Measurements from ENCODE around the gene NAV1.
A peak's percentile ranks its signal among the peaks of the same experiment; 100 is the strongest.
"Not testable (repeated sequence)": the region's sequence is repeated elsewhere in the genome, so short reads cannot be mapped to it uniquely, and the experiment has no call there.

The NAV1 gene

DNA sequence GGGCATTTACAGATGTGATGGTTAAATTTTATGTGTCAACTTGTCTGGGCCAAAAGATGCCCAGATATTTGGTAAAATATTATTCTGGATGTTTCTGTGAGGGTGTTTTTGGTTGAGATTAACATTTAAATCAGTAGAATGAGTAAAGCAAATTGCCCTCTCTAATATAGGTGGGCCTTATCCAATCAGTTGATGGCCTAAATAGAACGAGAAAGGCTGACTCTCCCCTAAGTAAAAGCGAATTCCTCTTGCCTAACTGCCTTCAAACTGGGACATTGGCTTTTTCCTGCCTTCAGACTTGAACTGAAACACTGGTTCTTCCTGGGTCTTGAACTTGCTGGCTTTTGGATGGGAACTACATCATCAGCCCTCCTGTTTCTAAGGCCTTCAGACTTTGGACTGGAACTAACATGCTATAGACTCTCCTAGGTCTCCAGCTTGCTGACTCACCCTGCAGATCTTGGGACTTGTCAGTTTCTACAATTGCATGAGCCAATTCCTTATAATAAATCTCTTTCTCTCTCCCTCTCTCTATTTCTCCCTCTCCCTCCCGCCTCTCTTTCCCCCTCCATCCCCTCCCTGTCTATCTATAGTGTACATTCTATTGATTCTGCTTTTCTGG lies 10.2 kb upstream of the NAV1 start:
- DNase-seq: no peak

DNA sequence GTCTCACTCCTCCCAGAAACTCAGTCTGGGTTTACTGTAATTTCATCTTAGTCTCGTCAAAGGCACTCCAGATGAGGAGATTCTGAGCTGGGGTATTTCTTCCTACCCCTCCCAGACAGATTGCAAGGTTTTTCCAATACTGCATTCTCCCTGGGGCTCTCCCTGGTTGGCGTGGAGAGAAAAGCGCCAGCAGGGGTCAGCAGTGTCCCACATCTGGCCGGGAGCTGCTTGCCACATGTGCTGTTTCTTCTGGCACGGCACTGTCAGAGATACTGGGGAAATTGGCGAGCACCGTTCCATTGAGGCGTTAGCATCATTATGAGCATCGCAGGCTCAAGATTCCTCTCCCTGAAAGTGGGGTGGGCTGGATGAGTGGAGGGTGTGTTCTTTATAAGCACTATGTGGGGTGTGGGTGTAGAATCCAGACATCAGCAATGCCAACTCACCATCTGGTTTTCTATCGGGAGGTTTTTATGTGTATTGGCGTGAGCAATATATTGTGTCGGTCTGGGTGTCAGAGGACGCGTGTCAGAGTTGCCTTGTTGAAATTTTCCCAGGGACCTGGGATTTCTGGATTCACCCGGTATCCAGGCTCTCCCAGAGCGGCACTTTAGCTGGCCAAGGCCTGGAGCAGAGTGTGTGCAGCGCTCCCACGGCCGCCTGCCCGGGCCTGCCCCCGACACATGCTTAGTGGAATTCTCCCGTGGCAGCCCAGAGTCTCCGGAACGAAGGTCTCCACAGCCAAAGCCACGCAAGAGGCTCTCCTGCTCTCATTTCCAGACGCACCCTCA lies 8.0 kb upstream of the NAV1 start:
- DNase-seq: peak; percentile 60

DNA sequence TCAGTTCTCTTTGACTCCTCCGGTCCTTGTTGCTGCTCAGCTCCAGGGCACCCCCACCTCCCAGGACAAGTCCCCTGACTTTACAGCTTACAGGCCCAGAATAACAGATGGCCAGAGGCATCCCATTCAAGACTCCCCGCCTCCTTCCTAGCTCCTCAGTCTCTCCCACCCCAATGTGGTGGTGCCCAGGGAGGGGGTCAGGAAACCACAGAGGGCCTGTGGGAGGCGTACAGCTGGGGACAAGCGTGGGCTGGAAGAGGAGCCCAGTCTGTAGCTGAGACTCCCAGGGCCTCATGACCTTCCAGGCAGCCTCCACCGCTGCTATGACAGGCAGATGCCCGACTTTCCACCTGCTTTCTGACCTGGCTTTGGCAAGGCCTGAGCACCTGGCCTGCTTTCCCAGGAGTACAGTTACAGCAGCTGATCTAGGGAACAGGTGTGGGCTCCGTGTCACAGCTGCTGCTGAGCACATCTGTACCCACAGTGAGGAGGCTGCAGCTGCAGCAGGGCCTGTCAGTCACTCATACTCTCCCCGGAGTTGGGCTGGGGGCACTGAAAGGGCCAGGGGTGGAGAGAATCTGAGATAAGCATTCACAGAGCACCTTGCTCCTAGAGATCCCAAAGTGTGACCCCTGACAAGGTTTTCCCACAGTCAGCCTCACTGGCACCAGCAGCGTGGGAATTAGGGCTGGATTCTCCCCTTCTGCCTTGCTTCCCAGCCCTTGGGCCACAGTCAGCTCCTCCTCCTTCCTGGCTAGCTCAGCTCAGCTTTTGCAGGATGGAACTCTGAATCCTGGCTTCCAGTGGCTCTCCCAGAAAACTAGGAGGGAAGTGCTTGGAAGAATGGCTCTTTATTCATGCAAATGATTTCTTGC lies 7.1 kb upstream of the NAV1 start:
- peak; percentile 64 for DNase-seq

DNA sequence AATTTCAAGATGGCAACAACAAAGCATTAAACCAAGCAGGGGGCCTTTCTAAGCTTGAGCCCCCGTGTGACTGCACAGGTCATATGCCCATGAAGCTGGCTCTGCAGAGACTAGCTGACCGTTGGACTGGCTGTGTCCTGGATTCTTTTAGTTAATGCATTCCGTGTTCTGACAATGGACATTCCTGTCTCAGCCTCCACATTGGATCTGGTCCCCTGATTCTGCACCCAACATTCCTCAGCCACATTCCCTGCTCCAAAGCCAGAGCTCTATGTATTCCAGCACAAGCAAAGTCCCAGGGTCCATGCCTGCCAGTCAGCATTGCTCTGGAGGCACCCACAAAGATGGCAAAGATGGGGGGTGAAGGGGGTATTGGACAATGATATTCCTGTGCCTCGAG lies 5.1 kb upstream of the NAV1 start:
- DNase-seq: no peak

DNA sequence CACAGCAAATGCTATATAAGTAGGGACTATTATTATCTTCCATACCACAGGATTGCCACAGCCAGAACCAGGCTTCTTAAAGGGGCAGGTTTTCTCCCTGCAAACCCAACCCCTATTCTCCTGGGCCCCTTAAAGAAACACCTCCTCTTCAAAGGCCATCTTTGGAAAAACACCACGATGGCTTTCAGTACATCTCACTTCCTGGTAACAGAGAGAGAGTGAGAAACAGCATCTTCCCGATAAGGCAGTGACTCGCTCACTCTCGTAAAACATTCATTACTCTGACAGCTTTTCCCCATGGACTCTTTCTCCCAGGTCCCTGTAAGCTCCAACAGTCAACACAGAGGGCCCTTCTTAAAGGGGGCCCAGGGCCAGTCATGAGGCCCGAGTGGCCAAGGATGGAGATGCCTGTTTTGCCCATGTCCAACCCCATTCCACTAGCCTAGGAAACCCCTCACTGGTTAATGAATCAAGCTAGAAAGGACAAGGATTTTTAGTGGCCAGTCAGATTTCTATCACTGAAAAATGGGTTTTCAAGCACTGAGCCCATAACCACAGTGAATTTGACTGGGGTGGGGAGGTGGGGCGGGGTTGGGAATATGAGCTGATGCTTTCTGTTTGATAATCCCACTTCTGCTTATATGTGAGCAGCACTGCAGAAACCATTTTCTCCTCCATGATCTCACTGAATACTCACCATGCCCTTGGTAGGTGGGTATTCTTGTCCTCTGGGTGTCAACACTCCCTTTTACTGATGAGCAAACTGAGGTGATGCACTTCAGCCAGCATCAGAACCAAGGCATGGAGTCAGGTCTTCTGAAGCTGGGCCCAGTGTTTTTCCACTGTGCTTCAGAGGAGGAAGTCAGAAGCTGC lies 3.6 kb upstream of the NAV1 start:
- no peak for DNase-seq

DNA sequence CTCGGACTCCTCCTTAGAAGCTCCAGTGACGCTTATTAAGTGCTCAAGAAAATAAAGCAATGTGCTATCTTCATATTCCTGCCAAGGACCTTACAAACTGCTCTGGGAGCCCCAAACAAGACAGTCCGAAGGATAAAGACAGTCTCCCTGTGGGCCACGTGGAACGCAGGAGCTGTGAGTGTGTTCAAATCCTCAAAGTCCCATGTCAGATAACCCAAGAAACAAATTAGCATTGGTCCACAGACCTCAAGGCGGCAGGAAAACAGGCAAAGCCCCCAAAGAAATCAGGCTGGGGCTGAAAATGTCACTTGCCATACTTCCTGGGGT lies 3.0 kb upstream of the NAV1 start:
- no peak for DNase-seq

DNA sequence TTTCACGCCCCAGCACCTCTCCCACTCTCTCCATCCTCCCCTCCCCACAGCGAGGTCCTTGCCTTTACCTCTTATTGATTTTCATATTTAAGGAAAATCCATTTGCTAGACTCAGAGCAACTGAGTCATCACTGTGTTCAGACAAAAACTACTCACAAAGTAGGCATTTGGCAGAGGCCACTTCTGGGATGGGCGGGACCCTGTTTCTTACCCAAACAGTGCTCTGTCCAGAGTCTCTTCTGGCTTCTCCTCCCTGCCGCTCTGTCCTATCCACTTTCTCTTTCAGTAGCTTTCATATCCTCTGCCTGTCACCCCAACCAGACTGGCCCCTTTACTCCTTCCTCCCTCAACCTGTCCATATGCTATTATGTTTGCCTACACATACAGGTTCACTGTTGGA lies 2.4 kb upstream of the NAV1 start:
- no peak for DNase-seq

DNA sequence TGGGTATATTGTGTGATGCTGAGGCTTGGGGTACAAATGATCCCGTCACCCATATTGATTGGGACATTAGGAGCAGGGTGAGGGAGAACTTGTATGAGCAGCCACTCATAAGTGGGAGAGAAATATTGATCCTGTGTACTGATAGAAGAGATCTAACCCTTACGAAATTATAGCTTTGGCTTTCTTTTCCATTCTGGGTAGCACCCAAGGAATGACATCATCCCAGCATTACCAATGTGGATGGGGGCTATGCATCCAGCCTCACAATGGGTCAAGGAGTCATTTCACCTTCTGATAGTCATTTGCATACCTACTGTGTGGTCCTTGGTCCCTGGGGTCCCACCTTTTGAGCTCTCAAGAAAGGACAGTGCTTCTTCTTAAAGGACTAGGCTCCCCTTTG lies 1.9 kb upstream of the NAV1 start:
- DNase-seq: no peak

DNA sequence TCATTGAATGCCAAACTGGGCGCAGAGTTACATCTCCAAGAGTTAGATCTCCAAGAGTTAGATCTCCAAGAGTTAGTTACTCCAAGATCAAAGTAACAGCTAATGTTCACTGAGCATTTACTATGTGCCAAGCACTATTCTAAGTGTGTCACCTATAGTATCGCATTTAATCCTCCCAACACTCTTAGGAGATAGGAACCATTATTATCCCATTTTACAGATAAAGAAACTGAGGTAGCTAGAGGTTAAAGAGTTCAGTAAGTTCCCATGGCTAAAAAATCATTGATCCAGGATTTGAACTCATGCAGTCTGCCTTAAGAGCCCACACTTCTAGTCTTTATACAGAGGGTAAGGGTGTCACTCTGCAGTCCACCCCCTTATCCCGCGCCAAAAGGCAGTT lies 1.5 kb upstream of the NAV1 start:
- DNase-seq: no peak

DNA sequence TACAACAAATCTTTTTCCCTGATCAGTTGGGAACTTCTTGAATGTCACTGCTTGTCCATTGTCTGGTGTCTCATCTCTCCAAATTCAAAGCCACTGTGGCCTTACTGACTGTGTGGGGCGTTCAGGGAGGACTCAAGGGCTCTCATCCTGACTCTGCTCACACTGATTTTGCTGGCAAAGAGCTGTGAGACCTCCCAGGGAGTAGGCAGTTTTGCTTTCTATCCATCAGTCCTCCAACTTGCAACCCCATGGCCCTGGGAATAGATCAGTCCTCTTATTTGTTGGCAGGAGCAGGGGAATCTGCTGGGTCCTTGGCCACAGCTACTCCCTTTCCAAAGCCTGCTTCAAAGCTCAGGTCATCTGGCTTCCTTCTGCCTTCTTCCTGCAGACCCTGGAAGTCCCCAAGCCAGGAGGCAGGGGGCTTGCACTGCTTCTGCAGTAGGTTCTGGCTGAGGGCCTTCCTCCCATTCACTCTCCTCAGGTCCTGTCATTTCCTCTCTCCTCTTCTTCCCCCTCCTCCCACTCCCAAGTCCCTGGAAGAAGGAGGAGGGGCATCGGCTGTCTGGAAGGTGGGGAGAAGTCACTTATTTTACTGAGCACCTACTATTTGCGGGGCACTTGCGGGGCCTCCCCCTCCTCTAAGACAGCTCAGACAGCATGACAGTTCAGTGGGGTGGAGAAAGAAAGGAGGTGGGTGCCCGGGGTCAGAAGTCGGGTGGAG lies 876 bp upstream of the NAV1 start:
- no peak for DNase-seq

DNA sequence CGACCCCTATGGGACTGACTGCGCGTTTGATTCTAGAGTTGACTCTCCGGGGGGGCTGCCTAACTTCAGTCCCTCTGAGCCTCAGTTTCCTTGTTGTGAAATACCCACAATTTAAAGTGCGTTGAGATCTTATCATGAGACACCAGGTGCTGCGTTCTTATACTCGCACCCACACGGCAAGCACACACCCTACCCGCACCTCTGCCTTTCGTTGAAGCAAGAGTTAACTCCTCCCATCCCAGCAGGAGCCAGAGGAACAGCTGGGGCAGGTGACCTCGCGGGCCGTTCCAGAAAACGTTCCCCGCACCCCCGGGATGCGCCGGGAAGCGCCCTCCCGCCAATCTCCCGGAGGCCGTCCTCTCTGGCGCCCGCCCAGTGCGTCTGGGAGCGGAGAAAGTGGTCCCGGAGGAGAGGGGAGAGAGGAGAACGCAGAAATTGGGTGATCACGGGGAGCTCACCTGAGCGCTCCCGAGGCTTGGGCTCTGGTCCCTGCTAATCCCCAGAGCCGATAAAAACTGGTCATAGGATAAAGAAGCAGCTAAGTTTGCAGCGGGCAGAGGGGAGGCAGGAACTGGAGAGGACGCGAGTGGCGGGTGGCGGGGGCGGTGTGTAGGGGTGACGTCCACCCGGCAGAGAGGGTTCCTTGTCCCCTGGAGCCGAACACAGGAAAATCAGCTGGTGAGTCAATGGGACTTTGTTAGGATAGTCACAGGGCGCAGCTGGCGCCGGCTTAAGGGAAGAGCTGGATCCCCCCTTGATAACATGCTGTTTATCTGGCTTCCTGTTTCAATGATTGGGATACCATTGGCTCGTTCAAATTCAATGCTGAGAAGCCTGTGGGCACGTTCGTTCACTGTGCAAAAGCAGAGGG lies 869 bp downstream of the NAV1 start:
- peak; percentile 43 for DNase-seq

DNA sequence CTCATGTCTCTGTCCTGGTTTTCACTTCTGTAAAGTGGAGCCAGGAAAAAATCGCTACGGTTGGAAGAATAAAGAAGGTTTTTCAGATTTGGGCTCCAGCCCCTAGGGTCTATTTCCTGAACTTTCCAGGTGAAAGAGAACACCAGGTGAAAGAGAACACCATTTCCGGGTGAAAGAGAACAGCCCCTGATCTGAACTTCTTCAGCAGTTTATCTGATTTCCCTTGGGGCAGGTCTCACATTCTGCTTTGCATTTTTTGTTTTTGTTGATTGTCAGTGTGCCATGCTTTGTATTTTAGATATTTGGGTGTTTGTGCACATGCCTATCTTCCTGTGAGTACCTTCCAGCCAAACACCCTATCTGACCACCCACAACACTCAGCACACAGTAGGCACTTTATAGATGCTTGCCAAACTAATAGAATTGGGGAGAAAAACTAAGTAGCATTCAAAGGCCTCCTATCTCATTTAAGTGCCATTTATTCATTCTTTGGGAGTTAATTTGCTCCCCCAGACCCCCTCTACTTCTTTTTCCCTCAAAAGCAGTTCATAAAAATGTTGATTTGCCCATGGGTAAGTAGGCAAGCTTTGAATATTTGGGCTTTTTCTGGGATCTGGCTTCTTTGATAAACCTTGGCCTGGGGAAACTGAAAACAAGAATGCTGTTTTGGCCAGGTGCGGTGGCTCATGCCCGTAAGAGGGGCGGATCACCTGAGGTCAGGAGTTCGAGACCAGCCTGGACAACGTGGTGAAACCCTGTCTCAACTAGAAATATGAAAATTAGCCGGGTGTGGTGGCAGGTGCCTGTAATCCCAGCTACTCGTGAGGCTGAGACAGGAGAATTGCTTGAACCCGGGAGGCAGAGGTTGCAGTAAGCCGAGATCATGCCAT lies 2.2 kb downstream of the NAV1 start:
- no peak for DNase-seq

DNA sequence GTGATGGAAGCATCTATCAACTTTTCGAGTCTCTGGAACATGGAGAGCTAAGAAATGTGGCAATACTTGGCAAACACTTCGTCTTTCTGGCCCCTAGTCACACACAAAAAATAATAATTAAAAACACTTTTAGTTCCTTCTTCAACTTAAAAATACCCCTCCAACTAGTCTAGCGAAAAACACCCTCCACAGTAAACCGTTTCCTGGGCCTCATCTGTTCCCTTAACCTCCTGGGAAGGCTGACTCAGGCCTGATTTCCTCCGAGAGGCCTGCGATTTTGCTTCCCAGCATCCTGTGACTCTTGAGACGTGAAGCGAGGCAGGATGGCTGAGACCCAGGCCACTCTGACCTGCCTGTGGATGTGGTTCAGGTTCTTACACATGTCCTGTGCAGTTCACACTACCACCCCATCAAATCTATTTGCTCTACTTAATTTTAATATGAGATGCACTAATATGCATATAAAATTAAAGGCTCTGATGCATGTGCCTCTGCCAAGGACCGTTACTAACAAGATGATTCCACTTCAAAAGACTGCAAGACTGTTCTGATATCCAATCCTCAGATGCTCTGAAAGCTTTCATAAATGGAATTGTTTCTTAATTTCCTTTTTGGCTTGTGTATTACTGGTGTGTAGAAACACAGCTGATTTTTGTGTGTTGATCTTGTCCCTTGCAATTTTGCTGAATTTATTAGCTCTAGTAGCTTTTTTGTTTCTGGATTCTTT lies 3.5 kb downstream of the NAV1 start:
- no peak for DNase-seq

DNA sequence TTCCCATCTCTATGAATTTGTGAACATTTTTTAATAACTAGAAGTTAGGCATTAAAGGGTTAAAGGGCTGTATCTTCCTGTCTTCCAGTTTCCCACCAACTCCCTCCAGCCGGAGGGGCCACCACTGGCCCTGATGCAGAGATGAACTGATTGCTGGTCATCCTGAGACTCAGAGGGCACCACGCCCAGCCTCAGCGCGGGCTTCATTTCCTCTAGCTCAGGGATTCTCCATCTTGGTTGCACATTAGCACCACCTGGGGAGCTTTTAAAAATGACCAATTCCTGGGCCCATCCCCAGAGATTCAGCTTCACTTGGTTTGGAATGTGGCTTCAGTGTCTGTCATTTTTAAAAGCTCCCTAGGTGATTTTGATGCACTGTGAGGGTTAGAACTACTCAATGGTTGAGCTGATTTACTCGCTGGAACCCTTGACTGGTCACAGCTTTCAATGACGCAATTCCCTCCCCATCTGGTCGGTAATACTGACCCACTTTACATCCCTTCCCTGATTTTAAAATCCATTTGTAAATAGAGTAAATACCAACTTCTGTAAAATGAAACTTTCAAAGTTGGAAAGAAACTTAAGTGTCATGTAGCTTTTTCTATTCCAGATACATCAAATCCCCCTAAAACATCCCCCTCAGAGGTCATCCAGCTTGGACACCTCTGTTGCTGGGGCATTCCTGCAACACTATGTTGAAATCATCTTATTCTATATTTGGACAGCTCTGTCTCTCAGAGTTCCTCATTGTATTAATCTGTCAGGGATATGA lies 5.1 kb downstream of the NAV1 start:
- DNase-seq: no peak

DNA sequence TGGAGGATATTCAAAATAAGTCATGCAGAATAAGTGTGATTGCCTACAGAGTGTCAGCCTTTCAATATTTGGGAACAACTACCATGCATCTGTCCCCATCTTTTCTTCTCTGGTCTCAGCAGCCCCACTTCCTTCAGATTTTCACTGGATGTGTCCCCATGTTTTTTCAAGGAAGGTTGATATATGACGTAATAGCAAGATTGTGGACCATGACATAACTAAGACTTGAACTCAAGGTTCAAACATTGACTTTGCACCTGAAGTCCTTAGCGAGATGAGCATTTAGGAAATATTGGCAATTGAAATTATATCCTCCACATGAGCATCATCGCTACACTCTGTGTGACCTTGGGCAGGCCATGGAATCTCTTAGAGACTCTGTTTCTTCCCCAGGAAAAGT lies 5.8 kb downstream of the NAV1 start:
- no peak for DNase-seq

DNA sequence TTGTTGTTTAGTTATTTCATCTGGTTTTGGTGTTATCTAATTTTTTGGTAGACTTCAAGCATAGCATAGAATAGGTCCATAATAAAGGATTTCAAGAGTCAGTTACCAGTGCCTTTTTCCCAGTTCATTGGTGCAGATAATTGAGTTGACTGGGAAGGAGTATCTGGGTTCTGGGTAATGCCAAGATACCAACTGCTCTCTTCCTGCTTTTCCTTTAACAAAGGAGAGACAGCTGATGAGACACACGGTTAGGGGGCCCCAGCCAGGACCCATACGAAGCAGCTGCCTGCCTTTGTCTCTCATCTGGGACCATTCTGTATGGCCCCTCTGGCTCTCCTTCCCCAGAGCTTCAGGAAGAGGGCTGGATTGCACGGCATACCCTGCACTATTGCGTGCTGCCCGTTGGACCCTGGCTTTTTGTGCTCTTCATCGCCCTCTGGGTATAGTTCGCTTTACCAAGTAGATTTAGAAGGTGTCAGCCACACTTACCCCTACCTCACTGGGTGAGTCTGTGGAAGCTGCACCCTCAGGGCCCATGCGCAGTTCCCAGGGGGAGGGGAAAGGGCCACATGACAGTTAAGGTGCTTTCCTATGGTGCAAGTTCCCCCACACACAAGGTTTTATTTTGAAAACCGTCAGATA lies 7.0 kb downstream of the NAV1 start:
- no peak for DNase-seq

DNA sequence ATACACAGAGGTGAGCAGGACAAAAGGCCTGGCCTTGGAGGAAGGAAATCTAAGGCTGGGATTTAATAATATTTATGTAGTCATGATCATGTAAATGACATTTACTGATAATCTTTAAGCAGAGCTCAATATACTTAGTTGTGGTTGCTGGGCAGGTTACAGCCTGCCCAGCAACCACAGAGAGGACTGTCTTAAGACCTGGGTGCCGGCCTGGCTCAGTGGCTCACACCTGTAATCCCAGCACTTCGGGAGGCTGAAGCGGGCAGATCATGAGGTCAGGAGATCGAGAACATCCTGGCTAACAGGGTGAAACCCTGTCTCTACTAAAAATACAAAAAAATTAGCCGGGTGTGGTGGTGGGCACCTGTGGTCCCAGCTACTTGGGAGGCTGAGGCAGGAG lies 10.6 kb downstream of the NAV1 start:
- DNase-seq: not testable (repeated sequence)

DNA sequence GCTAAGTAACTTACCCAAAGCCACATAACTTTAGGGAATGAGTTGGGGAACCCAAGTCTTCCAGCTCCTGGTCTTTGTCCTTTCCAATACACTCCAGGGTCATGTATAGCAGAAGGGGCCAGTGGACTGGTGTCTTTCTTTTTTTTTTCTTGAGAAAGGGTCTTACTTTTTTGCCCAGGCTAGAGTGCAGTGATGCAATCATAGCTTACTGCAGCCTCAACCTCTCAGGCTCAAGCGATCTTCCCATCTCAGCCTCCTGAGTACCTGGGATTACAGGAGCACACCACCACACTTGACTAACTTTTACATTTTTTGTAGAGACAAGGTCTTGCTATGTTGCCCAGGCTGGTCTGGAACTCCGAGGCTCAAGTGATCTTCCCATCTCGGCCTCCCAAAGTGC lies 12.2 kb downstream of the NAV1 start:
- DNase-seq: no peak

All from NCI-H2029 (cell line).